ENCODE data around the gene GFY. TPM values are rescaled to one million over a fixed set of nuclear protein-coding genes. Genes with fewer than 3 reads are reported as not detected.

The GFY gene
- total and polyA plus RNA-seq, 9 of the 15 experiments (the other 6 are each of a cell fraction or from before 2014, with no cell fraction given) = 0.06 to 0.40 (median 0.19) TPM; not detected in 3

- no peak for TF ChIP-seq DACH1 (IDR thresholded peaks at IDR 0.05; ENCODE audit: partially characterized antibody)
- no peak for TF ChIP-seq ZNF740 (CRISPR knock-in tag; IDR thresholded peaks at IDR 0.05)
- no peak for TF ChIP-seq ZNF740 (tag; IDR thresholded peaks at IDR 0.05)
- no peak for TF ChIP-seq U2AF2 (optimal IDR thresholded peaks at IDR 0.05; ENCODE audit: low read depth, low read length)
- no peak for TF ChIP-seq ZNF589 (CRISPR knock-in tag; IDR thresholded peaks at IDR 0.05; ENCODE audit: low read depth)
- 0 out of 2 replicates have a peak, but pooled peaks have one; percentile 49 for TF ChIP-seq ZBED1 (IDR thresholded peaks at IDR 0.05)
- no peak for TF ChIP-seq MYNN (IDR thresholded peaks at IDR 0.05)
- TF ChIP-seq MYNN (CRISPR knock-in tag; IDR thresholded peaks at IDR 0.05) = no peak
- TF ChIP-seq RNF219 (CRISPR knock-in tag; IDR thresholded peaks at IDR 0.05) = no peak
- TF ChIP-seq NFYB (IDR thresholded peaks at IDR 0.05; ENCODE audit: extremely low read depth, insufficient read length) = peak; percentile 71
- TF ChIP-seq KLF16 (IDR thresholded peaks at IDR 0.05) = no peak
- TF ChIP-seq, protein P1, sequence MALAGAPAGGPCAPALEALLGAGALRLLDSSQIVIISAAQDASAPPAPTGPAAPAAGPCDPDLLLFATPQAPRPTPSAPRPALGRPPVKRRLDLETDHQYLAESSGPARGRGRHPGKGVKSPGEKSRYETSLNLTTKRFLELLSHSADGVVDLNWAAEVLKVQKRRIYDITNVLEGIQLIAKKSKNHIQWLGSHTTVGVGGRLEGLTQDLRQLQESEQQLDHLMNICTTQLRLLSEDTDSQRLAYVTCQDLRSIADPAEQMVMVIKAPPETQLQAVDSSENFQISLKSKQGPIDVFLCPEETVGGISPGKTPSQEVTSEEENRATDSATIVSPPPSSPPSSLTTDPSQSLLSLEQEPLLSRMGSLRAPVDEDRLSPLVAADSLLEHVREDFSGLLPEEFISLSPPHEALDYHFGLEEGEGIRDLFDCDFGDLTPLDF (CRISPR knock-in tag; IDR thresholded peaks at IDR 0.05) = peak; percentile 71; the same call in 1 of the 2 replicates
- no peak for TF ChIP-seq RCOR1 (IDR thresholded peaks at IDR 0.05; ENCODE audit: borderline replicate concordance in 1 of 2, low read depth in 2 of 2, low read length in 2 of 2)
- no peak for TF ChIP-seq SMARCB1 (IDR thresholded peaks at IDR 0.05; ENCODE audit: insufficient read length, low read depth)
- no peak for TF ChIP-seq KHSRP (IDR thresholded peaks at IDR 0.05)
- TF ChIP-seq BHLHE40 (IDR thresholded peaks at IDR 0.05; ENCODE audit: low read length) = peak; percentile 11; the same call in 1 of the 2 replicates
- TF ChIP-seq RBM39 (optimal IDR thresholded peaks at IDR 0.05; ENCODE audit: low read depth, low read length) = no peak
- no peak for TF ChIP-seq HSF4 (CRISPR knock-in tag; IDR thresholded peaks at IDR 0.05; ENCODE audit: borderline replicate concordance)
- no peak for TF ChIP-seq ZNF175 (CRISPR knock-in tag; IDR thresholded peaks at IDR 0.05; ENCODE audit: low read depth)
Observed at GRCh38 chr19:49453013-49453756, 28.0 kb downstream of the GFY start, which contains the start of gene ALDH16A1 (continued).
